Ishikawa (cell line): Measurements from ENCODE around the gene SCYGR2.

ENCODE experiments used
- CEBPB ChIP-seq: IDR thresholded peaks from 2 replicates; pipeline ENCODE4 v1.6.1; 2012
- CREB1 ChIP-seq: IDR thresholded peaks from 2 replicates; pipeline ENCODE4 v1.6.1; 2012; ENCODE audit warnings: low read depth
- EGR1 ChIP-seq: IDR thresholded peaks from 2 replicates; pipeline ENCODE4 v1.6.1; 2012
- EP300 ChIP-seq: IDR thresholded peaks from 2 replicates; pipeline ENCODE4 v1.6.1; 2012; ENCODE audit warnings: borderline replicate concordance
- FOXM1 ChIP-seq: IDR thresholded peaks from 2 replicates; pipeline ENCODE4 v1.6.1; 2012; ENCODE audit warnings: low read depth, borderline replicate concordance
- MAX ChIP-seq: IDR thresholded peaks from 2 replicates; pipeline ENCODE4 v1.6.1; 2012
- NFIC ChIP-seq: IDR thresholded peaks from 2 replicates; pipeline ENCODE4 v1.6.1; 2012
- RAD21 ChIP-seq: IDR thresholded peaks from 2 replicates; pipeline ENCODE4 v1.6.1; 2012; ENCODE audit warnings: low read depth
- REST ChIP-seq: IDR thresholded peaks from 2 replicates; pipeline ENCODE4 v1.6.1; 2012; ENCODE audit warnings: low read depth, mild to moderate bottlenecking
- TAF1 ChIP-seq: IDR thresholded peaks from 2 replicates; pipeline ENCODE4 v1.6.1; 2012; ENCODE audit warnings: low read depth, mild to moderate bottlenecking
- TCF12 ChIP-seq: IDR thresholded peaks from 2 replicates; pipeline ENCODE4 v1.6.1; 2012; ENCODE audit warnings: low read depth
- TEAD4 ChIP-seq: IDR thresholded peaks from 2 replicates; pipeline ENCODE4 v1.6.1; 2012
- USF1 ChIP-seq: IDR thresholded peaks from 2 replicates; pipeline ENCODE4 v1.6.1; 2012
- YY1 ChIP-seq: IDR thresholded peaks from 2 replicates; pipeline ENCODE4 v1.6.1; 2012; ENCODE audit warnings: low read depth
- ZBTB7A ChIP-seq: IDR thresholded peaks from 2 replicates; pipeline ENCODE4 v1.6.1; 2012; ENCODE audit warnings: low read depth

SCYGR2 gene

GRCh38 chr2:227630322-227630721 lies 31.6 kb downstream of the SCYGR2 start:
- TF ChIP-seq RAD21 (no peak), TEAD4 (no peak), TCF12 (no peak), REST (no peak), FOXM1 (no peak), TAF1 (no peak), MAX (no peak), NFIC (no peak), CEBPB (no peak), YY1 (no peak), EP300 (no peak), CREB1 (no peak), EGR1 (no peak), USF1 (no peak), ZBTB7A (no peak)

GRCh38 chr2:227632827-227633226 lies 34.1 kb downstream of the SCYGR2 start:
- TF ChIP-seq RAD21: no peak
- no peak for TF ChIP-seq NFIC
- TF ChIP-seq EP300: no peak
- TF ChIP-seq REST: no peak
- TF ChIP-seq ZBTB7A: no peak
- no peak for TF ChIP-seq EGR1
- TF ChIP-seq TCF12: no peak
- no peak for TF ChIP-seq FOXM1
- TF ChIP-seq TEAD4: no peak
- TF ChIP-seq TAF1: no peak
- no peak for TF ChIP-seq USF1
- TF ChIP-seq YY1: no peak
- no peak for TF ChIP-seq CEBPB

- TF ChIP-seq CEBPB (no peak), EP300 (no peak), ZBTB7A (no peak), TAF1 (no peak)
Observed at GRCh38 chr2:227634201-227634600, 35.5 kb downstream of the SCYGR2 start.

- no peak for TF ChIP-seq REST
- no peak for TF ChIP-seq FOXM1
- no peak for TF ChIP-seq MAX
- no peak for TF ChIP-seq RAD21
- no peak for TF ChIP-seq YY1
- no peak for TF ChIP-seq TCF12
- TF ChIP-seq USF1: no peak
- TF ChIP-seq ZBTB7A: no peak
- TF ChIP-seq NFIC: no peak
- no peak for TF ChIP-seq TEAD4
- TF ChIP-seq CEBPB: no peak
- no peak for TF ChIP-seq EGR1
- no peak for TF ChIP-seq TAF1
- TF ChIP-seq EP300: no peak
- no peak for TF ChIP-seq CREB1
Observed at GRCh38 chr2:227642656-227643055, 44.0 kb downstream of the SCYGR2 start.

GRCh38 chr2:227643990-227644551 lies 45.4 kb downstream of the SCYGR2 start:
- TF ChIP-seq EP300: no peak
